ENCODE data around the gene CPSF4L.

CPSF4L gene

GRCh38 chr17:73278049-73278464 lies 16.4 kb upstream of the CPSF4L start:
- no peak for TF ChIP-seq CTCF (conservative IDR thresholded peaks at IDR 0.05; ENCODE audit: low read length)
- DNase-seq (ENCODE audit: low read depth) = no peak
- H3K4me3 ChIP-seq (ENCODE audit: low read length) = no peak overlapping the region

- H3K4me3 ChIP-seq (ENCODE audit: low read length) = no peak overlapping the region
- no peak for TF ChIP-seq CTCF (conservative IDR thresholded peaks at IDR 0.05; ENCODE audit: low read length)
- no peak for DNase-seq (ENCODE audit: low read depth)
These were observed 12.8 kb upstream of the CPSF4L start for GRCh38 chr17:73274490-73274889.

- TF ChIP-seq CTCF (conservative IDR thresholded peaks at IDR 0.05; ENCODE audit: low read length) = no peak
- H3K4me3 ChIP-seq (ENCODE audit: low read length) = no peak overlapping the region
- DNase-seq (ENCODE audit: low read depth) = no peak
These were observed 11.2 kb upstream of the CPSF4L start for GRCh38 chr17:73272906-73273218.

- no peak overlapping the region for H3K4me3 ChIP-seq (ENCODE audit: low read length)
- TF ChIP-seq CTCF (conservative IDR thresholded peaks at IDR 0.05; ENCODE audit: low read length) = no peak
- no peak for DNase-seq (ENCODE audit: low read depth)
These were observed 9.4 kb upstream of the CPSF4L start for GRCh38 chr17:73271072-73271471.

- DNase-seq (ENCODE audit: low read depth) = no peak
- no peak for TF ChIP-seq CTCF (conservative IDR thresholded peaks at IDR 0.05; ENCODE audit: low read length)
- no peak overlapping the region for H3K4me3 ChIP-seq (ENCODE audit: low read length)
These were observed 8.1 kb upstream of the CPSF4L start for GRCh38 chr17:73269791-73270190.

GRCh38 chr17:73269329-73269615 lies 7.6 kb upstream of the CPSF4L start:
- H3K4me3 ChIP-seq (ENCODE audit: low read length) = no peak overlapping the region
- TF ChIP-seq CTCF (conservative IDR thresholded peaks at IDR 0.05; ENCODE audit: low read length) = no peak
- no peak for DNase-seq (ENCODE audit: low read depth)

GRCh38 chr17:73268582-73269328 lies 7.1 kb upstream of the CPSF4L start:
- TF ChIP-seq CTCF (conservative IDR thresholded peaks at IDR 0.05; ENCODE audit: low read length) = no peak
- H3K4me3 ChIP-seq (ENCODE audit: low read length) = no peak overlapping the region
- no peak for DNase-seq (ENCODE audit: low read depth)

All from AG10803 (cell line).